ENCODE measurements around the gene LRMDA.

Gene LRMDA

DNA sequence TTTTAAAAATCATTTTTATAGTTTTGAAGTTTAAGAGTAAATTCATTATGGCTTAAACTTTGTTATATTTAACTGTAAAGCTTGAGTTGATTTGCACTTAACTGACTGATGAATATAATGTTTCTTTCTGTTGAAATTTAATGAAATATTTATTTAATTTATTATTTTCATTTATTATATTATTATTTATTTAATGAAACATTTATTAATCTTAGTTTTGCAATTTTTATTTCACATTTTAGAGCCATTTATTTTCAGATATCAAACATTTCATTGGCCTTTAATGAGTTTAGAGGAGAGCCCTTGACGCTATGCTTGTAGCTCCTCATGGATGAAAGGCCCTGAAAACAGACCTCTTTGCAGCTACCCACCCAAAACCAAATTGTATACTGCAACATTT is 570.0 kb downstream of the LRMDA start:
- Histone ChIP-seq H3K79me2 (ENCODE audit: insufficient read depth, low read depth) (no peaks in the 10 kb centered on the region), H2AFZ (ENCODE audit: low read depth) (no peak overlapping the region), H3K27ac (no peak overlapping the region), H3K27me3 (ENCODE audit: insufficient read depth, low read depth) (no peaks in the 10 kb centered on the region), H3K9ac (no peak overlapping the region), H3K4me1 (ENCODE audit: low read depth, poor library complexity, severe bottlenecking) (no peaks in the 10 kb centered on the region), H3K4me2 (no peak overlapping the region), H3K4me3 (IDR thresholded peaks at IDR 0.05; ENCODE audit: insufficient read depth, low read depth, low read length) (no peak overlapping the region), H4K20me1 (ENCODE audit: insufficient read depth) (no peaks in the 10 kb centered on the region), H3K36me3 (ENCODE audit: insufficient read depth) (no peaks in the 10 kb centered on the region)
- TF ChIP-seq, protein P1, sequence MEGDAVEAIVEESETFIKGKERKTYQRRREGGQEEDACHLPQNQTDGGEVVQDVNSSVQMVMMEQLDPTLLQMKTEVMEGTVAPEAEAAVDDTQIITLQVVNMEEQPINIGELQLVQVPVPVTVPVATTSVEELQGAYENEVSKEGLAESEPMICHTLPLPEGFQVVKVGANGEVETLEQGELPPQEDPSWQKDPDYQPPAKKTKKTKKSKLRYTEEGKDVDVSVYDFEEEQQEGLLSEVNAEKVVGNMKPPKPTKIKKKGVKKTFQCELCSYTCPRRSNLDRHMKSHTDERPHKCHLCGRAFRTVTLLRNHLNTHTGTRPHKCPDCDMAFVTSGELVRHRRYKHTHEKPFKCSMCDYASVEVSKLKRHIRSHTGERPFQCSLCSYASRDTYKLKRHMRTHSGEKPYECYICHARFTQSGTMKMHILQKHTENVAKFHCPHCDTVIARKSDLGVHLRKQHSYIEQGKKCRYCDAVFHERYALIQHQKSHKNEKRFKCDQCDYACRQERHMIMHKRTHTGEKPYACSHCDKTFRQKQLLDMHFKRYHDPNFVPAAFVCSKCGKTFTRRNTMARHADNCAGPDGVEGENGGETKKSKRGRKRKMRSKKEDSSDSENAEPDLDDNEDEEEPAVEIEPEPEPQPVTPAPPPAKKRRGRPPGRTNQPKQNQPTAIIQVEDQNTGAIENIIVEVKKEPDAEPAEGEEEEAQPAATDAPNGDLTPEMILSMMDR (conservative IDR thresholded peaks at IDR 0.05; ENCODE audit: low read depth, low read length): no peak

DNA sequence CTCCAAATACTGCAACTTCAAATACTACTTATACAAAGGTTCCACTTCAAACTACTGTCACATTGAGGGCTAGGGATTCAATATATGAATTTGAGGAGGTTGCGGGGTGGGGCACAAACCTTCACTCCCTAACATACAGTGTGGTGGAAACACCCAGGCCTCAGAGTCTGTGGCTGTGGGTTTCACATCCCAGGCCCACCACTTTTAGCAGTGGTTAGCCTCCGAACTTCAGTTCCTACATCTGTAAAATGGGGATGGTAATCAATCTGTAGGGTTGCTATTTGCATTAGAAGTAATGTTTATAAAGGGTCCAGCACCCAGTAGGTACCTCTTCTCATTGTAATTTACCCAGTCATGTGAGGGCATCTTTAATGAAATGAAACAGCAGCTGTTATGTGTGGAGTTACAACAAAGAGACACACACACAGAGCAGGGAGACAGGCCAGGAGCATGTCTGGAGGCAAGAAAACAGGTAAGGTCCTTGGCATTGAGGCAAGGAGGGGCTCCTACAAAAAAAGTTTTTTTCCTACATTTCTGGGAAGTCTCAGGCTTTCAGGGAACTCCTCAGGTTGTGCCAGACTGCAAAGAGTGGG is 570.9 kb downstream of the LRMDA start:
- Histone ChIP-seq H3K79me2 (ENCODE audit: insufficient read depth, low read depth) (no peaks in the 10 kb centered on the region), H3K4me1 (ENCODE audit: low read depth, poor library complexity, severe bottlenecking) (no peaks in the 10 kb centered on the region), H3K36me3 (ENCODE audit: insufficient read depth) (no peaks in the 10 kb centered on the region), H3K4me3 (IDR thresholded peaks at IDR 0.05; ENCODE audit: insufficient read depth, low read depth, low read length) (no peak overlapping the region), H4K20me1 (ENCODE audit: insufficient read depth) (no peaks in the 10 kb centered on the region), H3K4me2 (no peak overlapping the region), H3K27ac (no peak overlapping the region), H2AFZ (ENCODE audit: low read depth) (no peak overlapping the region), H3K27me3 (ENCODE audit: insufficient read depth, low read depth) (no peaks in the 10 kb centered on the region), H3K9ac (no peak overlapping the region)
- TF ChIP-seq, protein P1 (conservative IDR thresholded peaks at IDR 0.05; ENCODE audit: low read depth, low read length): no peak

DNA sequence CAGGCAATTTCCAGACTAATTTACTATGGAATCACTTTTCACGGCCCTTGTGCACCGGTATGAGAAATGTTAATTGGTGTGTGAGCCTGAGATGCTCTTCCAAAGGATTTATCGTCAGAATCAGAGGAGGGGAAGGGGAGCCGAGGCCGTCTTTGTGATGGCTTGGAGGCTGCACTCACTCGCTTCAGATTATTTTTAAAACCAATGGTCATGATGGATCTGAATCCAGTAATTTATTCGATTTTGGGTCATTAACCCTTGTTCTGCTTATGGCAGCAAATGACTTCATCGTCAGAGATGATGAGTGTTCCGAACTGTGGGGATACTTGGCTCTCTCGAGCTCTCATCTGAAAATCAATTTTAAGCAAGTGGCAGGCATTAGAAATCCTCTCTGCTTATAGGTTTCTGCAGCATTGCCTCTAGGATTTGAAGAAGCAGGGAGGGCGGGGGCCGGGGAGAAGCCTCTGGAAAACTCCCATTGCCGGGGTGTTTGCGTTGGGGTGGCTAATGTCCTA is 576.3 kb downstream of the LRMDA start:
- Histone ChIP-seq H3K36me3 (ENCODE audit: insufficient read depth) (no peaks in the 10 kb centered on the region), H4K20me1 (ENCODE audit: insufficient read depth) (no peaks in the 10 kb centered on the region), H3K4me1 (ENCODE audit: low read depth, poor library complexity, severe bottlenecking) (no peaks in the 10 kb centered on the region), H3K4me3 (IDR thresholded peaks at IDR 0.05; ENCODE audit: insufficient read depth, low read depth, low read length) (no peak overlapping the region), H3K79me2 (ENCODE audit: insufficient read depth, low read depth) (no peaks in the 10 kb centered on the region), H3K9ac (no peak overlapping the region), H3K27me3 (ENCODE audit: insufficient read depth, low read depth) (no peaks in the 10 kb centered on the region), H2AFZ (ENCODE audit: low read depth) (no peak overlapping the region), H3K4me2 (no peak overlapping the region), H3K27ac (no peak overlapping the region)
- TF ChIP-seq, protein P1 (conservative IDR thresholded peaks at IDR 0.05; ENCODE audit: low read depth, low read length): no peak

DNA sequence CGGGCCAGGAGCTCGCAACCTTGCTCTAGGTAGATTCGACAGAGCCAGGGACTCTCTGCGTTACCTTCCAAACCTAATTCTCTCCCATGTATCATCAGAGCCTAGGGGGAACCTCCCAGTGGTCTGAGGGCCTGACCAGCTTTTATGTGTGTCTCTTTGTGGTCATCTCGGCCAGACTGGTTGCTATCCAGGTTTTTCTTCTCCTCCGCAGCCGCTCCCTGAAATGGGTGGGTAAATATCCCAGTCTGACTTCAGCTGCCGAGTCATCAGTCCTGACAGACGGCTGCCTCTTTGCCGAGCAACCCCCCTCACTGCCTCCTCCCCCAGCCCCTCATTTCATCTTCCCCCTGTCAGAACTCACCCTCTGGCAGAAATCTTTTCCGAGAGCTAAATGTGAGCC is 578.1 kb downstream of the LRMDA start:
- no peak overlapping the region for H3K4me3 ChIP-seq (IDR thresholded peaks at IDR 0.05; ENCODE audit: insufficient read depth, low read depth, low read length)
- H3K4me1 ChIP-seq (ENCODE audit: low read depth, poor library complexity, severe bottlenecking): no peaks in the 10 kb centered on the region
- no peak overlapping the region for H3K4me2 ChIP-seq
- TF ChIP-seq, protein P1 (conservative IDR thresholded peaks at IDR 0.05; ENCODE audit: low read depth, low read length): no peak
- no peak overlapping the region for H2AFZ ChIP-seq (ENCODE audit: low read depth)
- no peak overlapping the region for H3K27ac ChIP-seq
- no peak overlapping the region for H3K9ac ChIP-seq
- H4K20me1 ChIP-seq (ENCODE audit: insufficient read depth): no peaks in the 10 kb centered on the region
- H3K36me3 ChIP-seq (ENCODE audit: insufficient read depth): no peaks in the 10 kb centered on the region
- no peaks in the 10 kb centered on the region for H3K79me2 ChIP-seq (ENCODE audit: insufficient read depth, low read depth)
- no peaks in the 10 kb centered on the region for H3K27me3 ChIP-seq (ENCODE audit: insufficient read depth, low read depth)
